T-helper 1 cell treated with Interleukin-12 subunit alpha and Interleukin-12 subunit beta and Interleukin-4 antibody, amounts not matched to agents 30 μg/mL and 1 μg/mL, for 36 hours (primary cell): ENCODE results near the gene CAPN14.

ENCODE experiments used
- H3K27ac Mint-ChIP-seq: one replicate; pipeline ENCODE4 v1.8.0; 2021; ENCODE audit warnings: mild to moderate bottlenecking, mixed read lengths
- H3K27me3 Mint-ChIP-seq: one replicate; pipeline ENCODE4 v1.8.0; 2021; ENCODE audit warnings: low read depth, mixed read lengths
- H3K36me3 Mint-ChIP-seq: one replicate; pipeline ENCODE4 v1.8.0; 2021; ENCODE audit warnings: low read depth, mixed read lengths
- H3K4me1 Mint-ChIP-seq: one replicate; pipeline ENCODE4 v1.8.0; 2021; ENCODE audit warnings: low read depth, mixed read lengths
- H3K4me3 Mint-ChIP-seq: one replicate; pipeline ENCODE4 v1.8.0; 2021; ENCODE audit warnings: mild to moderate bottlenecking, moderate library complexity, mixed read lengths
- H3K9me3 Mint-ChIP-seq: one replicate; pipeline ENCODE4 v1.8.0; 2021; ENCODE audit warnings: mixed read lengths

CAPN14 gene

DNA sequence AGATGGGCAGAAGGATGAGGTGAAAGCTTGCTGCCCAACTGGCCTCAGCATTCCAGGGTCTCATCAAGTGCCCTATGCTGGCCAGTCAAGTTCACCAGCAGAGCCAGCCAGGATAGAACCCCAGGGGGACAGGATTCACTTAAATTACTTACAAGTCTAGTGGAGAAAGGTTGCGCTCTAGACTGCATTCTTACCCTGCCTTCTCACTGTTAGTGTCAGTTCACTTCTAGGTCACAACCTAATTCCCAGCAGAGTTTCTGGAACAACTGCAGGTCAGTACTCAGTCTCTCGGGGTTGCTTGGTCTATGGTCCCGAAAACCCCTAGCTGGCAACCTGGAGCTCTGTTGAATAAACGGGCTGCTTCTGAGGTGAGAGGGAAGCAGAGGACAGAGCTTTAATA, 46.2 kb downstream of the CAPN14 start:
- H3K4me1 Mint-ChIP-seq, result peaks cover 3% of the 10 kb centered on the region
- H3K27me3 Mint-ChIP-seq, result no peaks in the 10 kb centered on the region
- no peak overlapping the region for H3K4me3 Mint-ChIP-seq
- no peaks in the 10 kb centered on the region for H3K9me3 Mint-ChIP-seq
- H3K27ac Mint-ChIP-seq, result no peak overlapping the region
- H3K36me3 Mint-ChIP-seq, result no peaks in the 10 kb centered on the region

DNA sequence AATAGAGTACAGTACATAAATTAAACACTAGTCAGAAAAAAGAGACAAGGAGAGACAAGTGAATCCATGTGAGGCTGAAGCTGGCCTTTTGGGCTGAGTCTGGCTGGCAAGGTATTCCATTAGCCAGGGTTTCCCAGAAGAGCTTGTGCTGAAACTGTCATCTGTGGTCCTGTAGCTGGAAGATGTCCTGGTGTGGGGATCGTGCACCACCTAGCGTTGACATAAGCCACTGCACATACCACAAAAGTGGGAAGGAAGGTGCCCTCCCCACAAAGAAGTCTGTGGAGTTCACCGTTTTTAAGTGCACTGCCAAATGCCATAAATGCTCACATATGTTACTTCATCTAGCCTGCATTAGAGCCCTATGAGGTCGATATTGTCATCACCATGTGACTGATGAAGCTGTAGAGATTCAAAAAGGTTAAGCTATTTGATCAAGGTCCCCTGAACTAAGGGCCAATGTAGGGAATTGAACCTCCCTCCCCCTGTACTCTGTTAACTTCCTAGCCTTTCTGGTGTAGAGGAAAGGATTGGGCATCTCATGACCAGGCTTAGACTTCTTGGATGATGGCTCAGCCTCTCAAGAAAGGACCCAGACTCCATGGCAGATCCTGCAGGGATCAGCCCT, 47.1 kb downstream of the CAPN14 start:
- Mint-ChIP-seq H3K4me3 (no peak overlapping the region), H3K4me1 (peaks cover 3% of the 10 kb centered on the region), H3K27ac (no peak overlapping the region), H3K27me3 (no peaks in the 10 kb centered on the region), H3K9me3 (no peaks in the 10 kb centered on the region), H3K36me3 (no peaks in the 10 kb centered on the region)

DNA sequence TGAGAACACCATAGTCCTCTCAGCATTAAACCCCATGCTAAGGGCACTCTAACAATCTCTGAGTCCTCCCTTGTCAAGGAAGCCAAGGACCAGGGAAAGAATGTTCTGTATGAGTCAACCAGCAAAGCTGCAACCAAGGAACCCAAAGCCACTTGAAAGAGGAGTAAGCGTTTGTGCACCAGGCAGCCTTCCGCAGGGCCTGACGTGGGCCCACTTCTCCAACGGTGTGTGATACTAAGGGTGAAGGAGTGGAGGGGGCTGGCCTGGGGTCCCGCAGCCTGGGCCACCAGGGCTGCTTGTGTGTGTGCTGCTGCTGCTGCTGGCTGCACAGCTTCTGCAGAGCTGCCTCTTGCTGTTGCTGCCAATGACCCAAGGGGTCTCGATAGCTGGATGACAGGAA, 49.0 kb downstream of the CAPN14 start:
- Mint-ChIP-seq H3K4me1 (peaks cover 3% of the 10 kb centered on the region), H3K9me3 (no peaks in the 10 kb centered on the region), H3K36me3 (no peaks in the 10 kb centered on the region), H3K27ac (no peak overlapping the region), H3K27me3 (no peaks in the 10 kb centered on the region), H3K4me3 (no peak overlapping the region)

DNA sequence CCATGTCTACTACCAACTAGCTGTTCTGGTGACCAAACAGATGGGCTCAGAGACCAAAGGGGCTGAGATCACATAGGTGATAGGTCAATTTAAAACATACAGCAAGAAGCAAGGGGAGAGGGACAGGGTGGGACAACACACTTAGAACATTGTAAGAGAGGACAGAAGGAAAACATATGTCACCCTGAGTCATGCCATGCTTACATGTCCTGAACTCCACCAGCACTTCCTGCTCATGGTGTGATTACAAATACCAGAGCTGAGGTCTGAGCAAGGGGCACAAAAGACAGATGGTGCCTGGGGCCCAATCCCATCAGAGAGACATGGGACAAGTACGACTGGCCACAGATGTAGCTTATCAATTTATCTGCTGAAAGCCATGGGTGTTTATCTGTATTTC, 50.4 kb downstream of the CAPN14 start:
- Mint-ChIP-seq H3K36me3 (no peaks in the 10 kb centered on the region), H3K27ac (no peak overlapping the region), H3K4me1 (peaks cover 2% of the 10 kb centered on the region), H3K4me3 (no peak overlapping the region), H3K9me3 (no peaks in the 10 kb centered on the region), H3K27me3 (no peaks in the 10 kb centered on the region)

DNA sequence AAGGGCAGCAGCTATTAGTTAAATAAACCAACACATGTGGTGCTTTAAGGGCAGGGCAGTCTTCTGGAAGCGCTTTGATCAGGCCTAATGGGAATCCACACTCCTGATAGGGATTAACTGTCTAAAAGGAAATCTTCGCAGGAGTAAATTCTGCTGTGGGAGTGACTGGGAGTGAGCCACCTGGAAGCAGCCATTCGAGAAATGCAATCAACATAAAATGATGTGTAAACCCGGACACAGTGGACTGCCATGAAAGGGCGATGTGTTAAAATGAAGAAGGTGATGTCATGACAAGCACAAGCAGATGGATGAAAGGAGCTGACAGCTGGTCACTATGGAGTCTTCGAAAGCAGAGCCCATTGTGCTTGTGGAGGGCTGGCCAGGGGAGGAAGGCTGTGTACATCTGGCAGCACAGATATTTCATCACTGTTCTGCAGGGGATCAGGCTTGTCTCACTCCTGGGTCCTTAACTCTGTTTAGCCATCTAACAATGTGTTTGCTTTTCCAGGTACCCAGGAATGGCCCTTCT, 54.2 kb downstream of the CAPN14 start:
- no peaks in the 10 kb centered on the region for H3K9me3 Mint-ChIP-seq
- no peak overlapping the region for H3K27ac Mint-ChIP-seq
- no peak overlapping the region for H3K4me3 Mint-ChIP-seq
- H3K4me1 Mint-ChIP-seq, result no peaks in the 10 kb centered on the region
- no peaks in the 10 kb centered on the region for H3K27me3 Mint-ChIP-seq
- H3K36me3 Mint-ChIP-seq, result no peaks in the 10 kb centered on the region

DNA sequence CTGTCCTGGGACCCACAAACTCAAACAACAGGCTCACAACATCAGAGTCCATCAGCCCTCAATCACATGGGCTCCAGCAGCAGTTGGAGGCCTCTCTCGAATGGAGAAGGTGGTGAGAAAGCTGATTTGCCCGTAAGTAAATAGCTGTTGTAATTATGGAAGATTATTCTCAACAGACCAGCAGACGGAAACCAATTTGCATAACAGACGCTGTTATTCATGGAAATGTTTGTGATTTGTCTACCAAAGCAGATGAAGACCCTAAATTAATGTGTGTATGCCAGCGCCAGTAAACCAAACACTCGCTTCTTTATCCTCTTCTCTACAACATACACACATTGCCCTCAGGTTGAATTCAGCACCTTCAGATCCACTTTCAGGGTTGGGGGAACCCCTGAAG, 55.7 kb downstream of the CAPN14 start:
- Mint-ChIP-seq H3K4me3 (no peak overlapping the region), H3K9me3 (no peaks in the 10 kb centered on the region), H3K27me3 (no peaks in the 10 kb centered on the region), H3K27ac (no peak overlapping the region), H3K36me3 (no peaks in the 10 kb centered on the region), H3K4me1 (no peaks in the 10 kb centered on the region)

DNA sequence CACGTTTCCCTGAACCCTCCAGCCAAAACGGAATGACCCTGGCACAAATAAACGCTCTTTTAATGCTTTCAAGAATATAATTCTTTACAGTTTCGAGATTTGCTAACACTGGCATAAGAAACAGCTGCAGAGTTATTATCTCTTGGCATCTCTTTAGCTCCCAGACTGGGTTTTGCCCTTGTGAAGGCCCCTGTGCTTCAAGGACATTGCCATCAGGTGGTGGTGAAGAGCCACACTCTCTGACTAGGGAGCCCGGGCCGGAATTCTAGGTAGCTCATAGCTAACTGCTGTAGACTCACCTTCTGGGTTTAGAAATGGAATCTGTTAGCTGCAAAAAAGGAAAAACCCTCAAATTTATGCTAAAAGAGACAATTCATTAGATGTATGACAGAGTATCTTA, 65.8 kb downstream of the CAPN14 start:
- H3K27me3 Mint-ChIP-seq, result peaks cover 31% of the 10 kb centered on the region
- H3K4me3 Mint-ChIP-seq, result no peak overlapping the region
- no peak overlapping the region for H3K27ac Mint-ChIP-seq
- no peaks in the 10 kb centered on the region for H3K4me1 Mint-ChIP-seq
- H3K9me3 Mint-ChIP-seq, result no peaks in the 10 kb centered on the region
- no peaks in the 10 kb centered on the region for H3K36me3 Mint-ChIP-seq

DNA sequence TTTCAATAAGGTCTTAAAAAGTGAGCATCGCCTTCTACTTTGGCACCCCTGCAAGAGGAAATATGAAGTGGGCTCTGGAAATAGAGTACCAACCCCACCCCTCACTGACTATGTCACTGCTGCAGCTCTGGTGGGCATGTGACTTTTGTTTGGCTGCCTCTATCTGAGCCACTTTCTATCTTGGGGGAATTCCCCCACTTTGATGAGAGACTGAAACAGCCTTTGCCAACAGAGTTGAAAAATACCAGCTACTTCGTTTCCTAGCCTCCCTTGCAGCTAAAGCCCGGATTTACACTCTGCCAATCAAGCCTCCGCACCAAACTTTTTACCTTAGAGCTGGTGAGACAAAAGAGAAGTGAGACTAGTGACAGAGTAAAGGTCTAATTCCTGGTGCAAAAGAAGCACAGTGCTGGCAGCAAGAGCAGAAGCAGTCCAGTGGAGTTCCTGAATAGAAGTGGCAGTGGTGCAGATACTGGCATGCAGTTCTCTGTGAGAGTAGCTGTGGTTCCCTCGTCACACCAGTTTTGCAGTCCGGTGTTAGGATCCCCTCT, 67.1 kb downstream of the CAPN14 start:
- H3K27ac Mint-ChIP-seq, result no peak overlapping the region
- no peaks in the 10 kb centered on the region for H3K36me3 Mint-ChIP-seq
- H3K4me3 Mint-ChIP-seq, result no peak overlapping the region
- H3K27me3 Mint-ChIP-seq, result peaks cover 31% of the 10 kb centered on the region
- no peaks in the 10 kb centered on the region for H3K4me1 Mint-ChIP-seq
- H3K9me3 Mint-ChIP-seq, result no peaks in the 10 kb centered on the region

DNA sequence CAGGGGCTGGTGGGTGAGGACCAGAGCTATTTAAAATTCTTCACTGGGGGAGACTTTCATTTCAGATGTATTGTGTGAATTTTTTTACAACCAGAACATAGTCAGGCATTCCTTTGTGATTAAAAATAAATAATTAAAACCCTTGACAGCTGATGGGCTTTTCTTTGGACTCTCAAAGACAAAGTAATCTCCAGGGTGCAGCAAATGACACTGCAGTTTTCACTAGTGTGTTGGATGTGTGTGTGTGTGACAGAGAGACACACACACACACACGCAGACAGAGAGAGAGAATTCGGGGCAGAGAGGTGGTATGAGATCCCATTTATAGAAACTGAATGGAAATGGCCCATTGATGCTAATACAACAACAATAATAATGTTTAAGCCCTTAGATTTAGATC, 68.8 kb downstream of the CAPN14 start:
- Mint-ChIP-seq H3K4me1 (no peaks in the 10 kb centered on the region), H3K9me3 (no peaks in the 10 kb centered on the region), H3K27ac (no peak overlapping the region), H3K4me3 (no peak overlapping the region), H3K36me3 (no peaks in the 10 kb centered on the region), H3K27me3 (peaks cover 36% of the 10 kb centered on the region)

DNA sequence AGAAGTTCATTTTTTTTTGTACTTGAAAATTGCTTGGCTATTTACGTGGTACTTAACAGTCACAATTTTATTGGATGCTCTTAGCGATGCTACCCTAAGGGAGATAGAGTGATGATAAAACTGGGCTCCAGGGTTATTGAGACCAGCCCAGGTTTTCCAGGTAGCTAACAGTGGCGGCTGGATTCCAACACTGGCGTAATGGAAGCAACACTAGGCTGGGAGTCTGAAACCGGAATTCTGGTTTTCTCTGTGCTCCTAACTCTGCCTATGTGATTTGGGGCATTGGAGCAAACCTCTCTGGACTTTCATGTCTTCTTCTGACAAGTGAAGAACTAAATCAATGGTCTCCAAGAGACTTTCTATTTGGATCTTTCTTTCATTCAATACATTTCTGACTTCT, 69.7 kb downstream of the CAPN14 start:
- H3K9me3 Mint-ChIP-seq, result no peaks in the 10 kb centered on the region
- H3K27me3 Mint-ChIP-seq, result peaks cover 31% of the 10 kb centered on the region
- no peaks in the 10 kb centered on the region for H3K36me3 Mint-ChIP-seq
- H3K27ac Mint-ChIP-seq, result no peak overlapping the region
- H3K4me1 Mint-ChIP-seq, result no peaks in the 10 kb centered on the region
- H3K4me3 Mint-ChIP-seq, result no peak overlapping the region

DNA sequence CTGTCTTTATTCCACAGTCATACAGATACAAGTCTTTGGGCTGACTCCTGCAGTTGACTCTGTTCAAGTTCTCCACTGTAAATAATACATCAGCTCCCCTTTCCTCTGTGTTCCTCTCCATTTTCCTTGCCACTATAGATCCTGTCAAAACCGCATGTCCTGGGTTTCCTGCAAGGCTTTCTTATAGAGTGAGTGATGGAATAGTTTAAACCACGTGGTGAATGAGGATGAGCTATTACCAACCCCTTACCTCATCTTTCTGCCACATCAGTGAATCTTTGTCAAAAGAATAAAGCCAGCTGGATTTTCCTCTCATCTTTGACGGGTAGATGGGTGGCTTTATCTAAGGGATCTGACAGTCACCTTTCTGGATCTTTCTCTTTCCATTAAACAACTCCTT, 75.2 kb downstream of the CAPN14 start:
- Mint-ChIP-seq H3K4me1 (peaks cover under 1% of the 10 kb centered on the region), H3K4me3 (no peak overlapping the region), H3K27me3 (peaks cover 23% of the 10 kb centered on the region), H3K27ac (no peak overlapping the region), H3K9me3 (no peaks in the 10 kb centered on the region), H3K36me3 (no peaks in the 10 kb centered on the region)

DNA sequence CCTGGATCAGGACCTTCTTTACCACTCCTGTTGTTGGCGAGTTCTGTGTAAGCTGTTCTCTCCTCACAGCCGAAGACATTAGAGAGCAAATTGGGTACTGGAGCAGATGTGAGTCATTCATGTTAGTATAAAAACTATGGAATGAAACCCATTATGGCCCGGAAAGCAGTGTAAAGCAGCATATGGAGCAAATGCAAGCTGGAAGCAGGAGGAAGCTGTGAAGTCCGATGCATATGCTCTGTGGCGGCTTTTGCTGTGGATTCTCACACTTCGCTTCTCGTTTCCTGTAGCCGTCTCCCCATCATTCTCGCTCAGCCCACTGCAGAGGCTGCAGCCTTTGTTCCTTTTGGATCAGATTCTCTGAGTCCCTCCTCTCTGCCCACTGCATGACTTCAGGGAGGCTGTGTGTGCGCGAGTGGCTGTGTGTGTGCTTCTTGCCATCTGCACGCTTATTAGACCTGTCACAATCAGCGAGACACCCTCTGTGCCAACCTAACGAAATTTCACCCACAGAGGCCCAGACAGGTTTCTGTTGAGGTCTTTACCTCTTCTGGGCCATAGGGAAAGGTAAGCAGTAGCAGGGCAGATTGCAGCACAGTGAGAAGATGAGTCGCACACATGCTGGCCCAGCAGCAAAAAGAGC, 75.8 kb downstream of the CAPN14 start:
- no peaks in the 10 kb centered on the region for H3K9me3 Mint-ChIP-seq
- no peak overlapping the region for H3K4me3 Mint-ChIP-seq
- peaks cover 5% of the 10 kb centered on the region for H3K4me1 Mint-ChIP-seq
- H3K27ac Mint-ChIP-seq, result no peak overlapping the region
- H3K27me3 Mint-ChIP-seq, result peaks cover 29% of the 10 kb centered on the region
- no peaks in the 10 kb centered on the region for H3K36me3 Mint-ChIP-seq

DNA sequence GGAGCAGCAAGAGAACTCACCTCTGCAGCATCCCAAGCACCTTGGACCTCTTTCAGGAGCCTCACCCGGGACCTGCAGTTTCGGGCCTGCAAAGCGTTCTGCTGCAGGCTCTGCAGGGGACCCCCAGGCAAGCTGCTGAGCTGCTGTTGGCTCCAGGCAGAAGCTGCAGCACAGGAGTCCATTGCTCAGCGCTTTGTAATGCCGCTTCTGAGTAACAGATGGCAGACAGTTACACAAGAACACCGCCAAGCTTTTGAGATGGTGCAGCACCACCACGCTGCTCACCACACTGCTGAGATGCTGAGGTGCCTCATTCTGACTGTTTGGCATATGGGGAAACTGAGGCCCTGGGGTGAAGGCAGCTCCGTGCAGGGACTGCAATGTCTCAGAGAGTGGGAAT, 77.2 kb downstream of the CAPN14 start:
- Mint-ChIP-seq H3K36me3 (no peaks in the 10 kb centered on the region), H3K4me3 (no peak overlapping the region), H3K9me3 (no peaks in the 10 kb centered on the region), H3K4me1 (peaks cover 5% of the 10 kb centered on the region), H3K27ac (no peak overlapping the region), H3K27me3 (peaks cover 43% of the 10 kb centered on the region)

DNA sequence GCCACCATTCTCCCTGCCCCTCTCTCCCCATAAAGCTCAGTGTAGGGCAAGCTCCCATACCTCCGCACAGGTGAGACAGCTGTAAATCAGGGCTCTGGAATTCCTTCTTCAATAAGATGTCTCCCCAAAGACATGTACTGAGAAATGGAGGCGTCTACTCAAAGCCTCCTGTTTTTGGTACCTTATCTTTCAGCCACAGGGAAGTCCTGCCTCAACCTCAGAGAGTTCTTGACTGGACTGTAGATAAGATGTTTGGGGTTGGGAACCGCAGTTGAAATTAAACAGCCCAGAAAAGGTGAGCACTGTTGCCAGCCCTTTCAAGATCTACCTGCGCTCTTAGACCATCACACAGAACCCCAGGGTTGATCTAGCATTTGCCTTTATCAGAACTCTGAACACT, 77.6 kb downstream of the CAPN14 start:
- Mint-ChIP-seq H3K27me3 (peaks cover 47% of the 10 kb centered on the region), H3K9me3 (no peaks in the 10 kb centered on the region), H3K27ac (no peak overlapping the region), H3K4me3 (no peak overlapping the region), H3K36me3 (no peaks in the 10 kb centered on the region), H3K4me1 (peaks cover 5% of the 10 kb centered on the region)
